Osteoblast (primary cell): ENCODE measurements around the gene TULP4. TPM values are rescaled to one million over a fixed set of nuclear protein-coding genes. Genes with fewer than 3 reads are reported as not detected.

Source experiments
- DNase-seq: peaks from one replicate; pipeline ENCODE4 v3.0.0; 2011; ENCODE audit warnings: low spot score, mixed read lengths; ENCODE audit not compliant: insufficient read length; ENCODE audit errors: missing footprints
- H2AFZ ChIP-seq: 2 replicates; pipeline ENCODE4 v1.6.0; 2011; ENCODE audit warnings: mild to moderate bottlenecking, low read length
- H3K27ac ChIP-seq: 2 replicates; pipeline ENCODE4 v1.5.1; 2011; ENCODE audit warnings: mild to moderate bottlenecking, low read depth, low read length, moderate library complexity
- H3K27me3 ChIP-seq: 2 replicates; pipeline ENCODE4 v1.6.0; 2012; ENCODE audit warnings: mild to moderate bottlenecking, control low read depth, inconsistent platforms, low read length, moderate library complexity; ENCODE audit not compliant: insufficient read depth
- H3K36me3 ChIP-seq: 2 replicates; pipeline ENCODE4 v1.5.1; 2011; ENCODE audit warnings: mild to moderate bottlenecking, low read length, control low read depth, moderate library complexity; ENCODE audit not compliant: insufficient read depth
- H3K4me1 ChIP-seq: 2 replicates; pipeline ENCODE4 v1.5.1; 2011; ENCODE audit warnings: mild to moderate bottlenecking, low read length, control low read depth, moderate library complexity; ENCODE audit not compliant: insufficient read depth
- H3K4me2 ChIP-seq: 2 replicates; pipeline ENCODE4 v1.6.0; 2011; ENCODE audit warnings: mild to moderate bottlenecking, low read length; ENCODE audit not compliant: insufficient read depth
- H3K4me3 ChIP-seq: fragments of 200-600 bp; sonication (generic); 3 replicates; pipeline ENCODE4 v1.5.1; 2012; ENCODE audit warnings: mild to moderate bottlenecking, low read length, inconsistent platforms; ENCODE audit not compliant: insufficient read depth
- H3K79me2 ChIP-seq: 2 replicates; pipeline ENCODE4 v1.6.0; 2012; ENCODE audit warnings: mild to moderate bottlenecking, low read length, control low read depth, inconsistent platforms; ENCODE audit not compliant: insufficient read depth
- H3K9me3 ChIP-seq: 2 replicates; pipeline ENCODE4 v1.5.1; 2011; ENCODE audit warnings: low read depth, low read length, control low read depth
- H4K20me1 ChIP-seq: 2 replicates; pipeline ENCODE4 v1.6.0; 2012; ENCODE audit warnings: mild to moderate bottlenecking, low read length, control low read depth; ENCODE audit not compliant: insufficient read depth
- CTCF ChIP-seq: IDR thresholded peaks from 2 replicates; pipeline ENCODE4 v1.5.1; 2011; ENCODE audit warnings: mild to moderate bottlenecking, low read depth, low read length, moderate library complexity; ENCODE audit errors: extremely low read depth
- total RNA-seq: library from RNA; depleted of rRNA; stranded (reverse); fragments of >200 nt; gene quantifications from 2 replicates; pipeline ENCODE4 v1.2.3, GENCODE V29; 2012

TULP4 gene
- total RNA-seq, 1 donor: 172 TPM

DNA sequence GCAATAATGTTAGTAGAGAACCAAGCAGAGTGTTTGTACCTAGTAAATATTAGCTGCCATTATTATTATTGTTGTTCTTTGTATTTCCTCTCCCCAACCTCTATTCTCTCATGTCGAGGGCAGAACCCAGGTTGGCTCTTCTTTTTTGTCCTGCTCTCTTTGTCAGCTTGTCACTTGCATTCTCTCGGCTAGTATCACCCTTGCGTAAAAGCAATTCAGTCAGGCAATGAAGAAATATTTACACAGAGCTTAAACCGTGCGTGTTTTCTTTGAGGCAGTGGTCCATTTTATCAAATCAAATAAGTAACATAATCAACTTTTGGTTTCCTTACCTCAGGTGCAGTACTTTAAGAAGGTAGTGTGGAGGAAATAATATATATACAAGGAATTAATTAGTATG lies 83.9 kb downstream of the TULP4 start:
- no peak overlapping the region for H3K4me3 ChIP-seq
- H3K9me3 ChIP-seq: no peaks in the 10 kb centered on the region
- no peak overlapping the region for H3K4me2 ChIP-seq
- H3K36me3 ChIP-seq: no peaks in the 10 kb centered on the region
- H3K27me3 ChIP-seq: no peaks in the 10 kb centered on the region
- H3K4me1 ChIP-seq: no peaks in the 10 kb centered on the region
- no peak overlapping the region for H3K27ac ChIP-seq
- peaks cover 20% of the 10 kb centered on the region for H4K20me1 ChIP-seq
- DNase-seq: no peak
- TF ChIP-seq CTCF: no peak
- H3K79me2 ChIP-seq: peaks cover 31% of the 10 kb centered on the region
- H2AFZ ChIP-seq: no peak overlapping the region

GRCh38 chr6:158397578-158397977 lies 85.3 kb downstream of the TULP4 start:
- no peak overlapping the region for H3K4me2 ChIP-seq
- no peaks in the 10 kb centered on the region for H3K4me1 ChIP-seq
- H3K27me3 ChIP-seq: no peaks in the 10 kb centered on the region
- H3K27ac ChIP-seq: no peak overlapping the region
- H3K36me3 ChIP-seq: no peaks in the 10 kb centered on the region
- no peak for DNase-seq
- peaks cover 29% of the 10 kb centered on the region for H3K79me2 ChIP-seq
- no peak overlapping the region for H2AFZ ChIP-seq
- no peak for TF ChIP-seq CTCF
- H4K20me1 ChIP-seq: peaks cover 19% of the 10 kb centered on the region
- H3K4me3 ChIP-seq: no peak overlapping the region
- H3K9me3 ChIP-seq: no peaks in the 10 kb centered on the region

DNA sequence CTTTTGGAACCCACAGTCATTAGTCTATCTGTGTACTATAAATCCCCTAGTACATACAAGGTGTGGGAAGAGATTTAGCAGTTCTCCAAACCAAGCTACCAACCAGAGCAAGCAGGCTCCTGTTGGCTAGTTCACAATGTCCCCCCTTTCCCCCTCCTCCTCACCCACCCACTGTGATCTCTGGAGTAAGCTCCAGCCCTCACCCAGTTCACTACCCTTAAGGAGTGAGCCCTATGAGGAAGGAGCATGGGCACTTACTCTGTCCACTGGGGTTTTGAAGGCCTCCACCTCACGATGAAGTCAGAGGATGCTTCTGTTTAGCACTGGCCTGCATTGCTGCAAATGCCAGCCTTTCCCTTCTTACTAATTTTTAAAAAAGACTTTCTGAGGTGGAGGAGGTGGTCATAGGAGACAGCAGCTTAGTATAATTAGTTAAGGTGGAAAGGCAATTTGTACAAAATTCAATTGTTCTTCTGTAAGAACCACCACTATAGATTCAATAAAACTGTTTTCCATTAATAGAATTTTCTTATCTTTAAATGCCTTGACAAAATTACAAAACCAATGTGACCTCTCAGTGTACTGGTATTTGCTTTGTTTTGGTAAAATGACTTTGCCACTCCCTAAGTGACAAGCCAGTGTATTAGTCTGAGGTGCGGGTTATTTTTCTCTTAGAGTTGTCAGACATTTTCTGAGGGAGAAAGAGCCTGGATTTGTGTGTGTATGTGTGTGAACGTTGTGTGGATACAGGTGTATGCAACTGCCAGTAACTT lies 86.2 kb downstream of the TULP4 start:
- H3K4me2 ChIP-seq: no peak overlapping the region
- H2AFZ ChIP-seq: no peak overlapping the region
- peaks cover 32% of the 10 kb centered on the region for H3K79me2 ChIP-seq
- H3K4me3 ChIP-seq: no peak overlapping the region
- TF ChIP-seq CTCF: no peak
- no peaks in the 10 kb centered on the region for H3K36me3 ChIP-seq
- no peak overlapping the region for H3K27ac ChIP-seq
- no peaks in the 10 kb centered on the region for H3K9me3 ChIP-seq
- H3K27me3 ChIP-seq: no peaks in the 10 kb centered on the region
- H3K4me1 ChIP-seq: no peaks in the 10 kb centered on the region
- no peak for DNase-seq
- H4K20me1 ChIP-seq: peaks cover 18% of the 10 kb centered on the region

DNA sequence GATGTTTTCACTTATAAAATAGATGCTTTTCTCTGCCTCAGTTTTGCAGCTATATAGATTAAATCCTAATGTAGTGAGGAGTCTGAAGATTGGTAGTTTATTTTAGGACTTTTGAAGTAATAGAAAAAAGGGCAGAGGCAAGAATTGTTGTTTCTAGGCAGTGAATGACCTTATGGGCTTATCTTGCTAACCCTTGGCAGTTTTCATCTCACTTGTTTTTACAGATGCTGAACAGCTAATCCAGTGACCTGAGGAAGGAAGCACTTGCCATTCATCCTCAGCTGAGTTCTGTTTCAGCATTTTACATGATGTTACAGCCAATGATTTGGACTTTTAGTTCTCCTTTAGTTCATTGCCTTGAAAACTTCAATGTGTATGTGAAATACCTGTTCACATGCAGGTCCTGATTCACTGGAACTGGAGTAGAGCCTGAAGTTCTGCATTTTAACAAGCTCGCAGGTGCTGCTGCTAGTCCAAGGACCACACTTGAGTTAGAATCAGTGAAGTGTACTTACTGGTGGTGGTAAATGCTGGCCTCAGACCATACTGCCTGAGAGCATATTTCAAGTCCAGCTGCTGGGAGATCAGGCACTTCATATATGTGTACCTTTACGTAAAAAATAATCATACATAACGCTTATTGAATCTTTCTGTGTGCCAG lies 86.9 kb downstream of the TULP4 start:
- Histone ChIP-seq H2AFZ (no peak overlapping the region), H3K4me1 (no peaks in the 10 kb centered on the region), H3K9me3 (no peaks in the 10 kb centered on the region), H3K36me3 (no peaks in the 10 kb centered on the region), H4K20me1 (peaks cover 17% of the 10 kb centered on the region), H3K79me2 (peaks cover 34% of the 10 kb centered on the region), H3K27me3 (no peaks in the 10 kb centered on the region), H3K4me2 (no peak overlapping the region), H3K4me3 (no peak overlapping the region), H3K27ac (no peak overlapping the region)
- no peak for TF ChIP-seq CTCF
- no peak for DNase-seq
